ENCODE measurements around the gene SRR. TPM values are rescaled to one million over a fixed set of nuclear protein-coding genes. Genes with fewer than 3 reads are reported as not detected.
"Not testable (repeated sequence)": the region's sequence is repeated elsewhere in the genome, so short reads cannot be mapped to it uniquely, and the experiment has no call there.

Gene SRR
- total and polyA plus RNA-seq, 9 of the 15 experiments (the other 6 are each of a cell fraction or from before 2014, with no cell fraction given), result 5.0 to 19.4 (median 7.9) TPM

- no peak for TF ChIP-seq ZNF274 (IDR thresholded peaks at IDR 0.05; ENCODE audit: borderline replicate concordance, low read depth, low read length)
- no peak for TF ChIP-seq DLX4 (CRISPR knock-in tag; IDR thresholded peaks at IDR 0.05)
- TF ChIP-seq ZNF224 (CRISPR knock-in tag; IDR thresholded peaks at IDR 0.05), result no peak
Observed at GRCh38 chr17:2264067-2264860, 39.5 kb upstream of the SRR start (continued).

DNA sequence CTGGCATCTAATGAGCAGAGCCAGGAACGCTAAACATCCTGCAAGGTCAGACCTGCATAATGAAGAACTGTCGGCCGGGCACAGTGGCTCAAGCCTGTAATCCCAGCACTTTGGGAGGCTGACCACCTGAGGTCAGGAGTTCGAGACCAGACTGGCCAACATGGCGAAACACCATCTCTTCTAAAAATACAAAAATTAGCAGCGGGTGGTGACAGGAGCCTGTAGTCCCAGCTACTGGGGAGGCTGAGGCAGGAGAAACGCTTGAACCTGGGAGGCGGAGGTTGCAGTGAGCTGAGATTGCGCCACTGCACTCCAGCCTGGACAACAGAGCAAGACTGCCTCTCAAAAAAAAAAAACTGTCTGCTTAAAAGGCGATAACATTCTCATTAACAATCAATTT is 38.6 kb upstream of the SRR start:
- H3K4me2 ChIP-seq (ENCODE audit: insufficient read depth, low read length); FAIRE-seq; H3K9me1 ChIP-seq (ENCODE audit: control insufficient read depth, insufficient read depth, low read length); H3K4me1 ChIP-seq (replicated peaks in 1 of 2; ENCODE audit: control insufficient read depth in 2 of 2, insufficient read depth in 2 of 2, low read length in 2 of 2); DNase-seq (ENCODE audit: extremely low read depth in 1 of 4, low spot score in 3 of 4); intact Hi-C loops (cut with micrococcal nuclease); CTCF ChIA-PET (ENCODE audit: low intra/inter-chr PET ratio); ATAC-seq; H3K27ac ChIP-seq (ENCODE audit: extremely low read depth, low read depth, low read length); H2AFZ ChIP-seq (ENCODE audit: low read depth, low read length); BruUV-seq (replicated peaks); H3K4me3 ChIP-seq; in situ Hi-C loops (cut with MboI); H4K20me1 ChIP-seq (replicated peaks; ENCODE audit: control insufficient read depth, insufficient read depth, low read length); H3K79me2 ChIP-seq (ENCODE audit: control insufficient read depth, insufficient read depth, low read length); H3K9me3 ChIP-seq (replicated peaks; ENCODE audit: control insufficient read depth, insufficient read depth, low read depth, low read length); H3K9ac ChIP-seq (ENCODE audit: insufficient read depth in 1 of 2, low read depth in 2 of 2, low read length in 2 of 2); H3K27me3 ChIP-seq (ENCODE audit: control insufficient read depth in 2 of 2, insufficient read depth in 2 of 2, low read length in 2 of 2): not testable (repeated sequence)
- POLR2A ChIA-PET, result interaction anchor here (1.3 kb wide), 1 partner anchor 16 kb away, joined by 3 read pairs; no protein-coding TSS in a partner anchor
- 79% methylated on average over 6 of the region's 10 CpGs for WGBS (ENCODE audit: insufficient coverage, low coverage, missing lambda C conversion rate)
- H3K36me3 ChIP-seq (ENCODE audit: control insufficient read depth, insufficient read depth, low read length), result peaks cover 13% of the 10 kb centered on the region; the same call in 1 of the 3 replicates
